ENCODE data around the gene CALN1.

DNA sequence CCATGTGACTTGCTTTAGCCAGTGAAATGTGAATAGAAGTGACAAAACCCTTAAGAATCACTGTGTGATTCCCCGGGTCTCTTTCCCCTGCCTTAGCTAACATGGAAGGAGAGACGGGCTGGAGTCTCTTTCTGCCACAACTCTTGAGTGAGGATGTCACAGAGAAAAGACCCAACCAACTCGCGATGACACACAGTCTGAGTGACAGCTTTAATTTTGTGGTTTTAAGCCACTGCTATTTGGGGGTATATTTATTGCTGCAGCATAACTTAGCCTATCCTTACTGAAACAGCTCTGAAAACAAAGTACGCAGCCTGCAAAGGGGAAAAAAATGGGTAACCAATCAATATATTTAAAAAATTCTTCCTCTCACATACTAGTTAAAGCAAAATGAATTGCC is 319.4 kb downstream of the CALN1 start:
- TF ChIP-seq, protein P1, sequence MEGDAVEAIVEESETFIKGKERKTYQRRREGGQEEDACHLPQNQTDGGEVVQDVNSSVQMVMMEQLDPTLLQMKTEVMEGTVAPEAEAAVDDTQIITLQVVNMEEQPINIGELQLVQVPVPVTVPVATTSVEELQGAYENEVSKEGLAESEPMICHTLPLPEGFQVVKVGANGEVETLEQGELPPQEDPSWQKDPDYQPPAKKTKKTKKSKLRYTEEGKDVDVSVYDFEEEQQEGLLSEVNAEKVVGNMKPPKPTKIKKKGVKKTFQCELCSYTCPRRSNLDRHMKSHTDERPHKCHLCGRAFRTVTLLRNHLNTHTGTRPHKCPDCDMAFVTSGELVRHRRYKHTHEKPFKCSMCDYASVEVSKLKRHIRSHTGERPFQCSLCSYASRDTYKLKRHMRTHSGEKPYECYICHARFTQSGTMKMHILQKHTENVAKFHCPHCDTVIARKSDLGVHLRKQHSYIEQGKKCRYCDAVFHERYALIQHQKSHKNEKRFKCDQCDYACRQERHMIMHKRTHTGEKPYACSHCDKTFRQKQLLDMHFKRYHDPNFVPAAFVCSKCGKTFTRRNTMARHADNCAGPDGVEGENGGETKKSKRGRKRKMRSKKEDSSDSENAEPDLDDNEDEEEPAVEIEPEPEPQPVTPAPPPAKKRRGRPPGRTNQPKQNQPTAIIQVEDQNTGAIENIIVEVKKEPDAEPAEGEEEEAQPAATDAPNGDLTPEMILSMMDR (IDR thresholded peaks at IDR 0.05): no peak
- TF ChIP-seq EP300 (IDR thresholded peaks at IDR 0.05) (no peak), POLR2A (IDR thresholded peaks at IDR 0.05) (no peak)
